NCI-H1694 treated with DMSO at 0.1 percent for 48 hours (cell line): Measurements from ENCODE around the gene SF3B3.
"Not testable (repeated sequence)": the region's sequence is repeated elsewhere in the genome, so short reads cannot be mapped to it uniquely, and the experiment has no call there.

ENCODE experiments used
- DNase-seq: peaks from one replicate; lab custom pipeline; 2025; lab: John Stamatoyannopoulos, UW

Gene SF3B3

GRCh38 chr16:70615945-70616344 lies 92.3 kb downstream of the SF3B3 start:
- DNase-seq, result no peak

DNA sequence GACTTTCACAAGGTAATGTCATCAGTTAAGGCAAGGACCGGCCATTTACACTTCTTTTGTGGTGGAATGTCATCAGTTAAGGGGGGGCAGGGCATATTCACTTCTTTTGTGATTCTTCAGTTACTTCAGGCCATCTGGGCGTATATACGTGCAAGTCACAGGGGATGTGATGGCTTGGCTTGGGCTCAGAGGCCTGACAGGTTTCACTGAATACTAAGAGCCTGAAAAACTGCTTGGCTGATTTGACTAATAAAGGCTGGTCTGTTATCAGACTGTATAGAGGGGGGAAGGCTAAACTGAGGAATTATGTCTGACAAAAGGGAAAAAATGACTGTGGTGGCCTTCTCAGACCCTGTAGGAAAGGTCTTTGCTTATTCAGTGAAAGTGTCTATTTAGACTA lies 98.2 kb downstream of the SF3B3 start:
- not testable (repeated sequence) for DNase-seq
